ENCODE results near the gene HHATL.

Gene HHATL

GRCh38 chr3:42701371-42702065 lies 1.1 kb downstream of the HHATL start:
- H3K4me3 ChIP-seq (ENCODE audit: low read depth, low read length) = no peak overlapping the region
- no peak for TF ChIP-seq CTCF (IDR thresholded peaks at IDR 0.05; ENCODE audit: low read depth, low read length)

- no peak overlapping the region for H3K4me3 ChIP-seq (ENCODE audit: low read depth, low read length)
- no peak for TF ChIP-seq CTCF (IDR thresholded peaks at IDR 0.05; ENCODE audit: low read depth, low read length)
These were observed 2.0 kb downstream of the HHATL start for GRCh38 chr3:42700366-42701288.

GRCh38 chr3:42699511-42699971 lies 3.1 kb downstream of the HHATL start:
- no peak for TF ChIP-seq CTCF (IDR thresholded peaks at IDR 0.05; ENCODE audit: low read depth, low read length)
- no peak overlapping the region for H3K4me3 ChIP-seq (ENCODE audit: low read depth, low read length)

GRCh38 chr3:42698911-42699230 lies 3.7 kb downstream of the HHATL start:
- no peak for TF ChIP-seq CTCF (IDR thresholded peaks at IDR 0.05; ENCODE audit: low read depth, low read length)
- H3K4me3 ChIP-seq (ENCODE audit: low read depth, low read length) = no peak overlapping the region

- no peak overlapping the region for H3K4me3 ChIP-seq (ENCODE audit: low read depth, low read length)
- no peak for TF ChIP-seq CTCF (IDR thresholded peaks at IDR 0.05; ENCODE audit: low read depth, low read length)
These were observed 4.2 kb downstream of the HHATL start for GRCh38 chr3:42698216-42698910.

- H3K4me3 ChIP-seq (ENCODE audit: low read depth, low read length) = no peak overlapping the region
- no peak for TF ChIP-seq CTCF (IDR thresholded peaks at IDR 0.05; ENCODE audit: low read depth, low read length)
These were observed 5.1 kb downstream of the HHATL start for GRCh38 chr3:42697289-42698051.
